ENCODE results near the gene SCART1. TPM values are rescaled to one million over a fixed set of nuclear protein-coding genes. Genes with fewer than 3 reads are reported as not detected.

SCART1 gene
- total RNA-seq, 1 experiment from 2014 or later = 0.50 TPM

DNA sequence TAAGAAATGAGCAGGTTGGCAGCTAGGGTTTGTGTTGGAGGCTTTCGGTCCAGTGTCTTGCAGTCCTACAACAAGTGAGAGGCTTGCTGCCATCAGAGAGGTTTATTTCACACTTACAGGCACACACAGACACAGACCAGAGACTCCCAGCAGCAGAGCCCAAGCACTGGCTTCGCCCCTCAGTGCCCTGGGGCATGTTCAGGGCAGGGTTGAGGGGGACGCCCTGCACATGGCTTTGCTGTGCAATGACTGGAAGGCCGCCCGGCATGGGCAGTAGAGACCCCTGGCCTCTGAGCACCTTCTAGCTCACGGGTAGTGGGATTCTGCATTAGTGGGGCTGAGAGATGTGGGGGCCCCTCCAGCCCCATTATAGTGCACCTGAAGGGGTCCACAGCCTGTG lies 33.2 kb upstream of the SCART1 start:
- H3K79me1 ChIP-seq (ENCODE audit: insufficient read depth, low read depth, low read length, poor library complexity, severe bottlenecking) = no peaks in the 10 kb centered on the region
- H4K5ac ChIP-seq (ENCODE audit: insufficient read length, low read depth, low read length) = no peak overlapping the region
- H3T11ph ChIP-seq (ENCODE audit: low read length) = no peak overlapping the region
- no peak overlapping the region for H4K8ac ChIP-seq (replicated peaks; ENCODE audit: insufficient read length, low read depth, low read length)
- no peak overlapping the region for H2BK20ac ChIP-seq (ENCODE audit: low read depth, low read length, poor library complexity, severe bottlenecking)
- H3K4me1 Mint-ChIP-seq = no peaks in the 10 kb centered on the region
- no peak overlapping the region for H3K4me3 Mint-ChIP-seq
- H3K23me2 ChIP-seq (ENCODE audit: insufficient read length, low read depth, low read length, poor library complexity, severe bottlenecking) = peaks cover 3% of the 10 kb centered on the region
- no peaks in the 10 kb centered on the region for H3K4me1 ChIP-seq (ENCODE audit: insufficient read depth, low read length)
- no peak overlapping the region for H3K56ac ChIP-seq (ENCODE audit: insufficient read length, low read depth, low read length)
- H2BK120ac ChIP-seq (ENCODE audit: low read depth, low read length, poor library complexity, severe bottlenecking) = no peak overlapping the region
- peaks cover 4 to 6% of the 10 kb centered on the region in 2 experiments for H3K9me3 Mint-ChIP-seq
- no peak overlapping the region for H2AFZ ChIP-seq (ENCODE audit: low read length)
- no peak overlapping the region for H3K18ac ChIP-seq (ENCODE audit: insufficient read length, low read depth, low read length)
- H3K9me3 ChIP-seq (ENCODE audit: control insufficient read depth, low read depth, low read length) = peaks cover 3% of the 10 kb centered on the region
- no peak overlapping the region for H4K91ac ChIP-seq (ENCODE audit: insufficient read length, low read depth, low read length)
- no peaks in the 10 kb centered on the region for H3K79me2 ChIP-seq (ENCODE audit: insufficient read depth, low read length)
- H3K23ac ChIP-seq (ENCODE audit: insufficient read length, low read depth, low read length) = no peak overlapping the region
- H3K14ac ChIP-seq (ENCODE audit: insufficient read depth, low read length) = no peak overlapping the region
- WGBS (ENCODE audit: extremely low coverage, insufficient read length, low lambda C conversion rate) = no CpG with 5 or more reads among the region's 6 CpGs
- peaks cover 8 to 23% (median 17%) of the 10 kb centered on the region in 3 experiments for H3K36me3 Mint-ChIP-seq (ENCODE audit: insufficient read depth in 1 of 3, low read depth in 3 of 3)
- no peak overlapping the region for H2BK5ac ChIP-seq (ENCODE audit: insufficient read length, low read length)
- no peaks in the 10 kb centered on the region for H3K27me3 ChIP-seq (ENCODE audit: insufficient read depth, low read length)
- no peak overlapping the region for H2BK12ac ChIP-seq (ENCODE audit: insufficient read length, low read depth, low read length)
- H2BK15ac ChIP-seq (ENCODE audit: low read depth, low read length) = no peak overlapping the region
- H3K27ac ChIP-seq (ENCODE audit: insufficient read length, low read depth, low read length) = no peak overlapping the region
- DNase-seq = peak; percentile 21
- TF ChIP-seq, protein P1, sequence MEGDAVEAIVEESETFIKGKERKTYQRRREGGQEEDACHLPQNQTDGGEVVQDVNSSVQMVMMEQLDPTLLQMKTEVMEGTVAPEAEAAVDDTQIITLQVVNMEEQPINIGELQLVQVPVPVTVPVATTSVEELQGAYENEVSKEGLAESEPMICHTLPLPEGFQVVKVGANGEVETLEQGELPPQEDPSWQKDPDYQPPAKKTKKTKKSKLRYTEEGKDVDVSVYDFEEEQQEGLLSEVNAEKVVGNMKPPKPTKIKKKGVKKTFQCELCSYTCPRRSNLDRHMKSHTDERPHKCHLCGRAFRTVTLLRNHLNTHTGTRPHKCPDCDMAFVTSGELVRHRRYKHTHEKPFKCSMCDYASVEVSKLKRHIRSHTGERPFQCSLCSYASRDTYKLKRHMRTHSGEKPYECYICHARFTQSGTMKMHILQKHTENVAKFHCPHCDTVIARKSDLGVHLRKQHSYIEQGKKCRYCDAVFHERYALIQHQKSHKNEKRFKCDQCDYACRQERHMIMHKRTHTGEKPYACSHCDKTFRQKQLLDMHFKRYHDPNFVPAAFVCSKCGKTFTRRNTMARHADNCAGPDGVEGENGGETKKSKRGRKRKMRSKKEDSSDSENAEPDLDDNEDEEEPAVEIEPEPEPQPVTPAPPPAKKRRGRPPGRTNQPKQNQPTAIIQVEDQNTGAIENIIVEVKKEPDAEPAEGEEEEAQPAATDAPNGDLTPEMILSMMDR (conservative IDR thresholded peaks at IDR 0.05) = no peak
- H4K20me1 ChIP-seq (ENCODE audit: control insufficient read depth, insufficient read depth, insufficient read length) = peaks cover 4% of the 10 kb centered on the region
- H3K9ac ChIP-seq (ENCODE audit: extremely low read depth, insufficient read length, low read length) = no peak overlapping the region
- H2AK5ac ChIP-seq (ENCODE audit: insufficient read length, low read length) = no peak overlapping the region
- peaks cover 11% of the 10 kb centered on the region for H3K27me3 Mint-ChIP-seq (ENCODE audit: low read depth)
- no peak overlapping the region; a peak in 1 of 7 replicates for H3K27ac Mint-ChIP-seq
- H3K4me2 ChIP-seq (ENCODE audit: insufficient read depth, insufficient read length, low read length) = no peak overlapping the region
- H3K4ac ChIP-seq (ENCODE audit: low read depth, low read length) = no peak overlapping the region

Measured in H9 (cell line).